WTC11 (cell line): Measurements from ENCODE around the gene RGS13.

Source experiments
- ATF1 ChIP-seq: sonication (generic); formaldehyde crosslinking; IDR thresholded peaks from 2 replicates; pipeline ENCODE4 v1.8.1; 2023; ENCODE audit warnings: mild to moderate bottlenecking, moderate library complexity, missing genetic modification reagents
- ATF3 ChIP-seq: sonication (generic); formaldehyde crosslinking; conservative IDR thresholded peaks from 2 replicates; pipeline ENCODE4 v1.8.1; 2022; ENCODE audit warnings: mild to moderate bottlenecking, missing genetic modification reagents
- CTCF ChIP-seq: fragments of 200-600 bp; IDR thresholded peaks from 2 replicates; pipeline ENCODE4 v1.8.0; 2022; ENCODE audit warnings: antibody characterized with exemption
- ELF4 ChIP-seq: sonication (generic); formaldehyde crosslinking; IDR thresholded peaks from 2 replicates; pipeline ENCODE4 v1.8.1; 2022; ENCODE audit warnings: low read depth, mild to moderate bottlenecking, moderate library complexity, missing genetic modification reagents
- JUN ChIP-seq: sonication (generic); formaldehyde crosslinking; IDR thresholded peaks from 2 replicates; pipeline ENCODE4 v1.8.0; 2023; ENCODE audit warnings: mild to moderate bottlenecking, missing genetic modification reagents
- TEAD4 ChIP-seq: sonication (generic); formaldehyde crosslinking; IDR thresholded peaks from 2 replicates; pipeline ENCODE4 v1.8.0; 2022; ENCODE audit warnings: mild to moderate bottlenecking, missing genetic modification reagents
- USF2 ChIP-seq: sonication (generic); formaldehyde crosslinking; IDR thresholded peaks from 2 replicates; pipeline ENCODE4 v1.8.1; 2023; ENCODE audit warnings: mild to moderate bottlenecking, missing genetic modification reagents, moderate library complexity

GRCh38 chr1:192678099-192678498 is 42.2 kb downstream of the RGS13 start:
- TF ChIP-seq ELF4 (CRISPR knock-in tag), result no peak
- TF ChIP-seq CTCF, result no peak
- TF ChIP-seq ATF3 (CRISPR knock-in tag), result no peak
- TF ChIP-seq TEAD4 (CRISPR knock-in tag), result no peak
- no peak for TF ChIP-seq USF2 (CRISPR knock-in tag)
- TF ChIP-seq JUN (CRISPR knock-in tag), result no peak
- no peak for TF ChIP-seq ATF1 (CRISPR knock-in tag)
